Prostate gland (tissue), 2 donors: Measurements from ENCODE around the gene PLSCR2. TPM values are rescaled to one million over a fixed set of nuclear protein-coding genes. Genes with fewer than 3 reads are reported as not detected.
"Not testable (repeated sequence)": the region's sequence is repeated elsewhere in the genome, so short reads cannot be mapped to it uniquely, and the experiment has no call there.

Experiments
- DNase-seq: peaks from one replicate; pipeline ENCODE4 v3.0.0-alpha.2; 2019; ENCODE audit warnings: low spot score
- H3K27ac ChIP-seq, 2 donors: fragments of 200-600 bp; sonication (generic); 2 replicates each; pipeline ENCODE4 v1.5.1; 2017 to 2019
- H3K27me3 ChIP-seq: fragments of 200-600 bp; sonication (generic); replicated peaks from 2 replicates; pipeline ENCODE4 v1.5.1; 2019; ENCODE audit not compliant: insufficient read depth
- H3K36me3 ChIP-seq, 2 donors: fragments of 200-600 bp; sonication (generic); 1 replicate in 1 of 2; 2 replicates in 1 of 2; pipeline versions ENCODE4 v1.5.1 to v1.8.1; 2017 to 2019
- H3K4me1 ChIP-seq: fragments of 200-600 bp; sonication (generic); replicated peaks from 2 replicates; pipeline ENCODE4 v1.5.1; 2019
- H3K4me3 ChIP-seq, 2 donors: fragments of 200-600 bp; sonication (generic); 2 replicates each; pipeline ENCODE4 v1.5.1; 2017 to 2019
- H3K9me3 ChIP-seq: fragments of 200-600 bp; sonication (generic); 2 replicates; pipeline ENCODE4 v1.5.1; 2017
- POLR2A ChIP-seq: fragments of 450-650 bp; IDR thresholded peaks from one replicate; pipeline ENCODE4 v1.6.1; 2016; ENCODE audit warnings: antibody characterized with exemption, mild to moderate bottlenecking
- POLR2AphosphoS5 ChIP-seq: sonication (generic); formaldehyde crosslinking; IDR thresholded peaks from one replicate; pipeline ENCODE4 v1.6.1; 2017; ENCODE audit warnings: antibody characterized with exemption
- WGBS: methylation state at CpG from one replicate; pipeline ENCODE4 v1.1.5; 2018; 5-methylcytosine and 5-hydroxymethylcytosine counted together
- intact Hi-C: fragments of 100-400 bp; cut with DNase I; formaldehyde crosslinking; loops from one replicate; pipeline ENCODE4 v1.14.2; 2022
- total RNA-seq, 2 donors: library from RNA; depleted of rRNA; stranded (reverse); fragments of >200 nt; gene quantifications; one replicate each; pipeline ENCODE4 v1.1.0, GENCODE V29; 2016
- TF ChIP-seq, protein P1 (sequence below), 4 experiments: fragments of 200-600 bp in 2 of 4; fragments of 450-650 bp in 2 of 4; sonication (generic) in 2 of 4; IDR thresholded peaks; 1 replicate in 3 of 4; 2 replicates in 1 of 4; pipeline ENCODE4 v1.5.1; 2016 to 2019; ENCODE audit warnings: antibody characterized with exemption in 4 of 4, mild to moderate bottlenecking in 2 of 4, moderate library complexity in 2 of 4

Gene PLSCR2
- total RNA-seq, 2 donors from 2014 or later = 0.51 TPM; not detected in 1

DNA sequence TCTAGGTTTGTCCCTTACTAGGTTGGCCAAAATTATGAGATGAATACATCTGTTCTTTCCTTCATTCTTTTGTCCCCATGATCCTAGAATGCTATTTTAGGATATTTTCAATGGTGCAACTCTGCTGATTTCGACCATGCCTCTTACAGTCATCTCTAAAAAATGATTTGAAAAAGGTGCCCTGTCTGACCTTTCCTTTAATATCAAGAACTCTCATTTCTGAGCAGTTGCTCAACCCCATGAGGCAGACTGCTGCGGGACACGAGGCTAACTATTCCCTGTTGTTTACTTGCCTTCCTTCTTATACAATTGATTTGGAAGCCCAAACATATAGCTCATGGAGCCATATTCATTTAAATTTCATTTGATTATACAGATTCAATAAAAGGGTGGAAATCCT lies 14.6 kb downstream of the PLSCR2 start:
- TF ChIP-seq, protein P1, sequence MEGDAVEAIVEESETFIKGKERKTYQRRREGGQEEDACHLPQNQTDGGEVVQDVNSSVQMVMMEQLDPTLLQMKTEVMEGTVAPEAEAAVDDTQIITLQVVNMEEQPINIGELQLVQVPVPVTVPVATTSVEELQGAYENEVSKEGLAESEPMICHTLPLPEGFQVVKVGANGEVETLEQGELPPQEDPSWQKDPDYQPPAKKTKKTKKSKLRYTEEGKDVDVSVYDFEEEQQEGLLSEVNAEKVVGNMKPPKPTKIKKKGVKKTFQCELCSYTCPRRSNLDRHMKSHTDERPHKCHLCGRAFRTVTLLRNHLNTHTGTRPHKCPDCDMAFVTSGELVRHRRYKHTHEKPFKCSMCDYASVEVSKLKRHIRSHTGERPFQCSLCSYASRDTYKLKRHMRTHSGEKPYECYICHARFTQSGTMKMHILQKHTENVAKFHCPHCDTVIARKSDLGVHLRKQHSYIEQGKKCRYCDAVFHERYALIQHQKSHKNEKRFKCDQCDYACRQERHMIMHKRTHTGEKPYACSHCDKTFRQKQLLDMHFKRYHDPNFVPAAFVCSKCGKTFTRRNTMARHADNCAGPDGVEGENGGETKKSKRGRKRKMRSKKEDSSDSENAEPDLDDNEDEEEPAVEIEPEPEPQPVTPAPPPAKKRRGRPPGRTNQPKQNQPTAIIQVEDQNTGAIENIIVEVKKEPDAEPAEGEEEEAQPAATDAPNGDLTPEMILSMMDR (IDR thresholded peaks at IDR 0.05) = no peak
- no peak for TF ChIP-seq POLR2AphosphoS5
- no peak for TF ChIP-seq POLR2A
- H3K4me3 ChIP-seq = no peak overlapping the region
- H3K27ac ChIP-seq = no peak overlapping the region
- no peaks in the 10 kb centered on the region for H3K27me3 ChIP-seq
- intact Hi-C loops = no loop called here
- 77% methylated on average over 3 of the region's 3 CpGs for WGBS
- no peaks in the 10 kb centered on the region for H3K4me1 ChIP-seq
- no peaks in the 10 kb centered on the region for H3K36me3 ChIP-seq
- DNase-seq = no peak
- no peaks in the 10 kb centered on the region for H3K9me3 ChIP-seq

DNA sequence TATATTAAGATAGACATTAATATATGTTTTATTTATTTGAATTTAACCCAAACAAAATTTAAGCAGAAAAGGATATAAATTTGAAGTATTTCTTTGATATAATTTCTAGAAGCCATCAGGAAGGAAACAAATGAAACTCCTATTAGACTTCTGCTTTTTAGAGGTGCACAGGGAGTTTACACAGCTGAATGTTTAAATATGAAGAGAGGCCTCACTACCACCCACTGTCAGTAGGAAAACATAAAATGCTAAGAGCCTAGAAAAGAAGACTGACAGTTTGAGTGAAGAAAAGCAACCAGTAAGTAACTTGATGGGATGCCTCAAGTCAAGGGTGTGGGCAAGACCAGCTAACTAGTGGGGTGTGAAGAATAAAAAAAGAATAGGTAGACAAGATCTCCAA lies 19.7 kb downstream of the PLSCR2 start:
- Histone ChIP-seq H3K4me1 (no peaks in the 10 kb centered on the region), H3K36me3 (no peaks in the 10 kb centered on the region), H3K27ac (no peak overlapping the region), H3K4me3 (no peak overlapping the region), H3K9me3 (no peaks in the 10 kb centered on the region), H3K27me3 (no peaks in the 10 kb centered on the region)
- TF ChIP-seq POLR2A = no peak
- no peak for TF ChIP-seq POLR2AphosphoS5
- TF ChIP-seq, protein P1 (IDR thresholded peaks at IDR 0.05) = no peak
- intact Hi-C loops = no loop called here
- DNase-seq = no peak

DNA sequence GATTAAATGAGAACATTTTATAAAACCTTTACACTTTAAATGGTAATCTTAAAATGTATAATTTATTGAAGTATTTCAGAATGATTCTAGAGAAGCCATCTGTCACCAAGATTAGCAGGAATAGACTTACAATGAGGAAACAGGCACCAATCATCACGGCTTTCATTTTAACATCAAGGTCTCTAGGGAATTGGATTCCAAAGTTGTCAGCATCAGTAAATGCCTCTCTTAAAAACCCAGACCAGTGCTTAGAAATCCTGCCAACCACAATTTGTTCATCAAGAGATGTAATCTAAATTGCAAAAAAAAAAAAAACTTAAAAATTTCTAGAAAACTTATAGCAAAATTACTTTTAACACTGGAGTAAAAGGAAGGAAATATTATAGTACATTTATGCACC lies 20.3 kb downstream of the PLSCR2 start:
- DNase-seq = no peak
- TF ChIP-seq POLR2AphosphoS5 = no peak
- TF ChIP-seq POLR2A = no peak
- TF ChIP-seq, protein P1 (IDR thresholded peaks at IDR 0.05) = no peak
- no peaks in the 10 kb centered on the region for H3K36me3 ChIP-seq
- H3K27me3 ChIP-seq = no peaks in the 10 kb centered on the region
- H3K4me1 ChIP-seq = no peaks in the 10 kb centered on the region
- H3K9me3 ChIP-seq = no peaks in the 10 kb centered on the region
- H3K4me3 ChIP-seq = no peak overlapping the region
- H3K27ac ChIP-seq = no peak overlapping the region
- WGBS = 83% methylated on average over 1 of the region's 1 CpG
- intact Hi-C loops = no loop called here

DNA sequence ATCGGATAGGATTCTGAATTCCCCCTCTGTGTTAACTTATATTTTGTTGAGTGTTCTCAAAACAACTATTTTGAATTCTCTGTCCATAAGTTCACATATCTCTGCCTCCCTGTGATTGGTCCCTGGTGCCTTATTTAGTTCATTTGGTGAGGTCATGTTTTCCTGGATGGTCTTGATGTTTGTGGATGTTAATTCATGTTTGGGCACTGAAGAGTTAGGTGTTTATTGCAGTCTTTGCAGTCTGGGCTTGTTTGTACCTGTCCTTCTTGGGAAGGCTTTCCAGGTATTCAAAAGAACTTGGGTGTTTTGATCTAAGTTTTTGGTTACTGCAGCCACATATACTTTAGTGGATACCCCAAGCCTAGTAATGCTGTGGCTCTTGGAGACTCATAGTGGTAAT lies 23.3 kb downstream of the PLSCR2 start:
- 100% methylated on average over 1 of the region's 1 CpG for WGBS
- DNase-seq = no peak
- TF ChIP-seq, protein P1 (IDR thresholded peaks at IDR 0.05) = no peak
- no peak for TF ChIP-seq POLR2AphosphoS5
- no peak for TF ChIP-seq POLR2A

DNA sequence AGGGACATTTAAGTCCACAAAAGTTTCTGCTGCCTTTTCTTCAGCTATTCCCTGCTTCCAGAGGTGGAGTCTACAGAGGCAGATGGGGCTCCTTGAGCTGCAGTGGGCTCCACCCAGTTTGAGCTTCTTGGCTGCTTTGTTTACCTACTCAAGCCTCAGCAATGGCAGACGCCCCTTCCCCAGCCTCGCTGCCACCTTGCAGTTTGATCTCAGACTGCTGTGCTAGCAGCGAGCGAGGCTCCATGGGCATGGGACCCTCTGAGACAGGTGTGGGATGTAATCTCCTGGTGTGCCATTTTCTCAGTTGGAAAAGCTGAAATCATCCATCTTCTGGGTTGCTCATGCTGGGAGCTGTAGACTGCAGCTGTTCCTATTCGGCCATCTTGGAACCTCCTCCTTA lies 29.1 kb downstream of the PLSCR2 start:
- H3K4me3 ChIP-seq, H3K27ac ChIP-seq, intact Hi-C loops, H3K4me1 ChIP-seq, DNase-seq, H3K36me3 ChIP-seq, H3K27me3 ChIP-seq, H3K9me3 ChIP-seq: not testable (repeated sequence)
- WGBS = 83% methylated on average over 5 of the region's 5 CpGs

More for the DNA sequence above, 23.3 kb downstream of the PLSCR2 start:
- Histone ChIP-seq H3K27ac (no peak overlapping the region), H3K27me3 (no peaks in the 10 kb centered on the region), H3K9me3 (no peaks in the 10 kb centered on the region), H3K4me1 (no peaks in the 10 kb centered on the region), H3K4me3 (no peak overlapping the region), H3K36me3 (no peaks in the 10 kb centered on the region)
- intact Hi-C loops = no loop called here
